ENCODE measurements around the gene RNF44. TPM values are rescaled to one million over a fixed set of nuclear protein-coding genes. Genes with fewer than 3 reads are reported as not detected.
"Not testable (repeated sequence)": the region's sequence is repeated elsewhere in the genome, so short reads cannot be mapped to it uniquely, and the experiment has no call there.

RNF44 gene
- total RNA-seq, 1 experiment from 2014 or later, result 55.0 TPM

- no peak for DNase-seq (ENCODE audit: low spot score)
Observed at GRCh38 chr5:176519810-176520720, 17.1 kb downstream of the RNF44 start.

- DNase-seq (ENCODE audit: low spot score), result no peak
Observed at GRCh38 chr5:176517053-176517661, 20.0 kb downstream of the RNF44 start.

GRCh38 chr5:176515396-176515795, 21.8 kb downstream of the RNF44 start:
- no peak for DNase-seq (ENCODE audit: low spot score)

GRCh38 chr5:176514244-176514950, 22.8 kb downstream of the RNF44 start:
- no peak for DNase-seq (ENCODE audit: low spot score)

- DNase-seq (ENCODE audit: low spot score), result no peak
Observed at GRCh38 chr5:176513788-176514187, 23.4 kb downstream of the RNF44 start.

- DNase-seq (ENCODE audit: low spot score), result no peak
Observed at GRCh38 chr5:176508603-176509002, 28.6 kb downstream of the RNF44 start.

- DNase-seq (ENCODE audit: low spot score), result no peak
Observed at GRCh38 chr5:176507911-176508310, 29.3 kb downstream of the RNF44 start.

- no peak for DNase-seq (ENCODE audit: low spot score)
Observed at GRCh38 chr5:176503496-176503895, 33.7 kb downstream of the RNF44 start.

- DNase-seq (ENCODE audit: low spot score), result no peak
Observed at GRCh38 chr5:176501333-176501732, 35.9 kb downstream of the RNF44 start.

GRCh38 chr5:176500511-176500910, 36.7 kb downstream of the RNF44 start:
- no peak for DNase-seq (ENCODE audit: low spot score)

GRCh38 chr5:176499273-176499672, 37.9 kb downstream of the RNF44 start:
- no peak for DNase-seq (ENCODE audit: low spot score)

- DNase-seq (ENCODE audit: low spot score), result no peak
Observed at GRCh38 chr5:176497852-176498251, 39.4 kb downstream of the RNF44 start.

- no peak for DNase-seq (ENCODE audit: low spot score)
Observed at GRCh38 chr5:176492431-176492830, 44.8 kb downstream of the RNF44 start.

- DNase-seq (ENCODE audit: low spot score), result no peak
Observed at GRCh38 chr5:176491901-176492300, 45.3 kb downstream of the RNF44 start.

- no peak for DNase-seq (ENCODE audit: low spot score)
Observed at GRCh38 chr5:176491101-176491502, 46.1 kb downstream of the RNF44 start.

- no peak for DNase-seq (ENCODE audit: low spot score)
Observed at GRCh38 chr5:176490301-176490700, 46.9 kb downstream of the RNF44 start.

GRCh38 chr5:176489077-176489476, 48.1 kb downstream of the RNF44 start:
- DNase-seq (ENCODE audit: low spot score), result no peak

- not testable (repeated sequence) for DNase-seq (ENCODE audit: low spot score)
Observed at GRCh38 chr5:176487160-176487559, 50.0 kb downstream of the RNF44 start.

GRCh38 chr5:176486189-176486757, 50.9 kb downstream of the RNF44 start:
- DNase-seq (ENCODE audit: low spot score), result no peak

- DNase-seq (ENCODE audit: low spot score), result no peak
Observed at GRCh38 chr5:176485176-176485575, 52.0 kb downstream of the RNF44 start.

- no peak for DNase-seq (ENCODE audit: low spot score)
Observed at GRCh38 chr5:176481711-176482110, 55.5 kb downstream of the RNF44 start.

Data from HT-29 (cell line).